OCI-M1 (cell line): Measurements from ENCODE around the gene NFKBIA.
A peak's percentile ranks its signal among the peaks of the same experiment; 100 is the strongest.
"Not testable (repeated sequence)": the region's sequence is repeated elsewhere in the genome, so short reads cannot be mapped to it uniquely, and the experiment has no call there.

Experiments used
- DNase-seq: peaks from one replicate; lab custom pipeline; 2025; lab: John Stamatoyannopoulos, UW

The NFKBIA gene

DNA sequence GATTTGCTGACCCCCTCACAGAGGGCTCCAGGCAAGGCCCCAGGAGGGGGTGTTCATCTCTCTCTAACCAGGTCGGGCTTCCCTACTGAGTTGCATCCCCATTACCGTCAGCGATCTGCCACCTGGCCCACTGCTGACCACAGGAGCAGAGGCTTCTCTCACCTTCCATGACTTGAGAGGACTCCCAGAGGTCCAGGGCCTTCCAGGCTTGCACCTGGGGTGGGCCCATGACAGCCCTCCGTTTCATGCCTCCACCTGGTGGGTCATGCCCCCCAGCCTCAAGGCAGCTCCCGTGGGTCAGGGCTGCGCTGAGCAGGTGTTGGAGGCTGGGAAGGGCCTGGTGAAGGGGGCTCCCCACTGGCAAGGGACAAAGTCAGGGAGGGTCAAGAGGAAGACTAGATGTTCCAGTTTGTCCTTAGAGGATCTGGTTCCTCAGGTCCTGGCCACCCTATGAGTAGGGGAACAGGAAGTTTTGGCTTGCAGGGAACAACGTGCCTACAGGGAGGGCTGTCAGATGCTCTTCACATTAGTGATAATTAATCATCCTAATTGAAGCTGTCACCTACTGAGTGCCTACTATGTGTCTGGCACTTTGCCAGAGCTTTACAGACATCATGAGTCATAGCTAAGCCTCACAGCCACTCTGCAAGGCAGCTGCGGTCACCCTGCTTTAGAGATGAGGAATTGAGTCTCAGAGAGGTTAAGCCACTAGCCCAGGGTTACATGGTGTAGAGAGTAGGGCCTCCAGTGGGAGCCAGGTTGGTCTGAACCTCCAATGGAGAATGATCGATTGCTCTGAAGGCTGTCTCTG, 13.8 kb downstream of the NFKBIA start:
- no peak for DNase-seq

DNA sequence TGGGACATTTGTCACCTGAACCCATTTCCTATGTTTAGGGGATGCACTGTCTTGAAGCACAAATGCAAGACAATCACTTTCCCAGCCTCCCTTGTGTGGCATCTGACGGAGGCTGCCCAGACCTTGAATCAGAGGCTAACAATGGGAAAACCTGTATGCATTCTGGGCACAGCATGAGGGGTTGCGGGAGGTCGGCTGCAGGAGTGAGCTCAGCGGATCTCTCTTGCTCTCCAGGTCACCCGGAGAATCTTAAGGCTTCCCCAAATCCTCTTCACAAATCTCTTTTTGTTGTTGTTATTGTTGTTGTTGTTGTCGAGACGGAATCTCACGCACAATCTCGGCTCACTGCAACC, 15.3 kb downstream of the NFKBIA start:
- DNase-seq = no peak

DNA sequence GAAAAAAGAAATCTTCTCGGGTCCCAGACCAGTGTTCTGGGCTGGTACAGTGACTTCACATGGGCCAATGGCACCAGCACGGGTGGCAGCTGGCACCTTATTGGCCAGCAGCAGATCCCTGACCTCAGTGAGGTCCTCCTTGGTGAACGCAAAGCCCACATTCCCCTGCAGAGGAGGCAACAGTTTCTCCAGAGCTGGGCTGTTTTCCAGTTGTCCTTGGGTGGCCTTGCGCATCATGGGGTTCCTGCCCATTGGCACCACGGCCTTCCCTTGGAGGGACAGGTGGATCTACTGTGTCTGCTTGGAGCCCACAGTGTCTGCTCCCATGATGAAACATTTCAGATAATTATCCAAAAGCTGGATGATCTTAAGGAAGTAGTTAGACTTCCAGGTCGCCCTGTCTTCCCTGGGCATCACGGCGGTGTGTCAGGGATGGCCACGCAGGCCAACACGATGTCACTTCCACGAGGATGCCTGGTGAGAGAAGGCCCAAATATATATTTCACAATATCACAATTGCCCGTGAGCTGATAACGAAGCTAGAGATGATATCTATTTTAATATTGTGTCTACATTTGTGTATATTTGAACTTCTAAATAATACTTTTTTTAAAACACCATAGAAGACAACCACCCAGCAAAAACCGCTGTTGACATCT, 15.8 kb downstream of the NFKBIA start:
- DNase-seq = no peak

DNA sequence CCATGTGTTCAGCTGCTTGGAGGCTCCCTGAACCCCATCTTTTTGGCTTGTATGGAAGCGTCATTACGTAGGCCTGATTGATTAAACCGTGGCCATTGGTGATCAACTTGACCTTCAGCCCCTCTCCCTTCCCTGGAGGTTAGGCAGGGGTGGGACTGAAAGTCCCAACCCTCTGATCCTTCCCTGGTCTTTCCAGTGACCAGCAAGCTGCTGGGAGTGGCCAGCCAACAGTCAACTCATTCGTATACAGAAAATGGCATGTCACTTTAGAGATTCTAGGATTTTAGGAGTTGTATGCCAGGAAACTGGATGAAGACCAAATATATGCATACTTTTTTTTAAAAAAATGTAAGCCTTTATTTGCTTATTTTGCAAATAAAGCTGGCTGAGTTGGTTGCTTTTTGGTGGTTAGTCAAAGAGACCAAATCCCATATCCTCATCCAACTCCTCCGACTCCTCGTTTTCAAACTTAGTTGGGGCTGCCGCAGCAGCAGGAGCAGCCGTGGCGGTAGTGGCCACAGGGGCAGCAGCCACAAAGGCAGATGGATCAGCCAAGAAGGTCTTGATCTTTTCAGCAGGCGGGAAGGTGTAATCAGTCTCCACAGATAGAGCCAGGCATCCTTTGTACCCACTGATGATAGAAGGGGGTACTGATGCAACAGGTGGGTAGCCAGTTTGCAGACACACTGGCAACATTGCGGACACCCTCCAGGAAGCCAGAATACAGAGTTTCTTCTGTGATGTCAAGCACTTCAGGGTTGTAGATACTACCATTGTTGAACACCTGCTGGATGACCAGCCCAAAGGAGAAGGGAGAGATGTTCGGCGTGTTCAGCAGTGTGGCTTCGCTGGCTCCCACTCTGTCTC, 16.6 kb downstream of the NFKBIA start:
- DNase-seq = no peak

DNA sequence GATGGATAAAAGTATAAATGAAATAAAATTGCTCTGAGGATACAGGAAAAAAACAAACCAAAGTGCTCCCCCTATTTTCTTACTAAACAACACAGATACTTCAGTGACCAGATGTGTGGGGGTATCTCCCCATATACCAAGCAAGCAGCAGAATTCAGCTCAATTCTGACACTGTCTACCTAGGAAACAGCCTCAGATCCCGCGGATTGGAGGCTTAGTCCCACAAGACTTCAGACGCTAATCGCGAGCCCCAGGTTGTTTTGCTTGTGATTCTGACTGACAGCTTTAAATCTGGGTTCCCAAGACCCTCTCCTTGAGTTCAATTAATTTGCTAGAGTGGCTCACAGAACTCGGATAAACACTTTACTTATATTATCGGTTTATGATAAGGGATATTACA, 17.3 kb downstream of the NFKBIA start:
- DNase-seq = no peak

DNA sequence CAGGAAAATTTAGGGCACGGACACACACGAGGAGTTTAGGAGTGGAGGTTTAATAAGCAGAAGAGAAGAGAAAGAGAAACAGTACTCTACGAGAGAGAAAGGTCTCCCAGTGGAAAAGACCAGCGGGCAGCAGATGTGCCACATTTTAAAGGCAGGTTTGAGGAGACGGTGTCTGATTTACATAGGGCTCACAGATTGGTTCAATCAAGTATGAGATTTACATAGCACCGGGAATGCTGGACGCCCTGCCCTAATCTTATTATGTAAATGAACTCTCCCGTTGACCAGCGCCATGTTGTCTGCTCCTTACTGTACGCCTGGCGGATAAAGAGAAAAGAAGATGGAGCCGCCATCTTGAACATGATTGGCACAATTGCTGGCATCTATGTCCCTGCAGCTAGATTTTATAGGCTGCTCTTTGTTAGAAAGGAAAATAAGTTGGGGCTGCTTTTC, 17.9 kb downstream of the NFKBIA start:
- DNase-seq = peak; percentile 26

DNA sequence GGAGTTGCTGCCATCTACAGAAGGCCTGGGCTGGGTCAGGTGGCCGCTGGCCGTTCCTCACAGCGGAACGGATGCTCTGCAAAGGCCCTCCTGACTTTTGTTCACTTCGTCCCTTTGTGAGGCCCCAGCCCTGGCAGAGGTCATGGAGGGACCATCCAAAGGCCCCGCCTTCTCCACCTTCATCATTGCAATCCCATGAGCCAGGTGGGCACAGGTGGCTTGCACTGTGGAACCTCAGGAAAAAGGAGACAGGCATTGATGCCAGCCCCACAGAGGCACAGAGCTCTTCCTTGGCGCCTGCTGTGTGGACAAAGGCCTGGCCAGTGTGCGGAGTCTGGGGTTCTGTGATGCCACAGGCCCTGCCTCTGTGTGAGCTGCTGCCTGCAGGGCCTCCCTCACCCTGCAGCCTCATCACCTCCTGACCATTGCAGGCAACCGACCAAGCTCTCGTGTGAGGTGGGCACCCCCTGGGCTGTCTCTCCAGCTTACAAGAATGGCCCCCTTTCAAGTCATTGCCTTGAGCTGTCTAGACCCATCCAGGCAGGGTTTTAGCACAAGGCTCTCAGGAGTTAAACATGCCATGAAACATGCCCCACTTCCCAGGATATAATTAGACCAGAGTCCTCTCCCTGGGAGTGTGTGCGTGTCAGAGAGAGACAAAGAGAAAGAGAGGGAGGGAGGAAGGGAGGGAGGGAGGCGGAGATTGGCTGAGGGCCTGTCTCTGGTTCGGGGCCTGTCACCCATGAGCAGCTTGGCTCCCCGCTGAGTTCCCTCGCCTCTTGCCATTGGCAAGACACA, 19.3 kb downstream of the NFKBIA start:
- no peak for DNase-seq

DNA sequence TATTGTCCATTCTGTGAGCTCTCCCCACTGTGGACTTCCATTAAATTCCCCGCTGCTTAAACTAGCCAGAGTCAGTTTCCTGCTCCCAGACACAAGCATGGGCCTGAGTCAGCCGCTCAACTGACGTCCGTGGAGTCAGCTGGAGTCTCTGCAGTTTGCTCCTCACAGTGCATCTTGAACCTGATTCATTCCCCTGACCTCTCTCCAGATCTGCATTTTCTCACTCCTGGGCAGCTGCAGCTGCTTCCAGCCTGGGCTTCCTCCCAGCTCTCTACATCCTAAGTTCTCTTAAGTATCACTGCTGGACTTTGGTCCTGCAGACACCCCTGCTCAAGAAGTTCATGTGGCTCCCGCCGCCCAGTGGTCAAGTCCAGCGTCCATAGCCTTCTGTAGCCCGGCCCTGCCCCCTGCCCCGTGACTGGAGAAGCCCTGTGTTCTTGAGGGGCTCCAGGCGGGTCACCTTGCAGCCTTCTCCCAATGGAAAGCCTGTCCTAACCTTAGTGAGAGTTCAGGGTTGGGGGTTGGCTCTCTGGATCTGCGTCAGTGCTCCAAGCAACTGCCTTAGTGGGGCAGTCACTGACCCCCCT, 20.0 kb downstream of the NFKBIA start:
- no peak for DNase-seq

DNA sequence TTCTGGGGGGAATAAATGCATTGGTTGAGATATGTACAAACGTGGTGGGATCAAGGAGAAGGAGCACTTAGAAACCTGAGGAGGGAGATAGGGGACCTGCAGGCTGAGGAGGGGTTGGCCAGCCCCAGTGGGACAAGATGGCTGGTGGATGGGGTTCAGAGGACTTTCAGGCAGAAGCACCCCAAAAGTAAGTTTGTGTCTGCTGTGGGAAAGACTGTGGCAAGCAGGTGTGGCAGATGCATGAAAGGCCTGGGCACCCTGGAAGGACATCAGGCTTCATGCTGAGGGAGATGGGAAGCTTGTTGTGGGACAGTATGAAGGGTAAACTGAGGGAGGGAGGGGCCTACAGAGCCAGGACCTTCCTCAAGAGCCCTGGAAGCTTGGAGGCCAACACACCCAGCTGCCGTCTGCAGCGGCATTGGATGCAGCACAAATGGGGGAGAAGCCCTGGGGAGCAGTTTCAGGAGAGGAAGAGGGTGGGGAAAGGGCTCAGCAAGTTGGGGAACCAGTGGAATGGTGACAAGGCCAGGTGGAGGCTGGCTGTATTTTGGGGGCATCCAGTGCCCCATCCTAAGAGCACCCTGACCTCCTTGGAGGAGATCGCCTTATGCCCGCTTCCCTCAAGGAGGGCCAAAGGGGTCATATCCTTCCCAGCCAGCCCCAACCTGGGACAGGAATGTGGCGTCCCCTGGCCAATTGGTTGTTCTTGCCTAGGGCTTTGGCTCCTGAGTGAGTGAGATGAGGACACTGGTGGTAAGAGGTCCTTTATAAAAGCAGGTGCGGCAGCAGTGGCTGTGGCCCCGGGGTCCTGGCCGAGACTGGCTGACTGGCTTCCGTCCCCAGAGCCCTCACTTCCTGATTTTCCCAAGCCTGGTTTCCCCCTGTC, 20.7 kb downstream of the NFKBIA start:
- no peak for DNase-seq

DNA sequence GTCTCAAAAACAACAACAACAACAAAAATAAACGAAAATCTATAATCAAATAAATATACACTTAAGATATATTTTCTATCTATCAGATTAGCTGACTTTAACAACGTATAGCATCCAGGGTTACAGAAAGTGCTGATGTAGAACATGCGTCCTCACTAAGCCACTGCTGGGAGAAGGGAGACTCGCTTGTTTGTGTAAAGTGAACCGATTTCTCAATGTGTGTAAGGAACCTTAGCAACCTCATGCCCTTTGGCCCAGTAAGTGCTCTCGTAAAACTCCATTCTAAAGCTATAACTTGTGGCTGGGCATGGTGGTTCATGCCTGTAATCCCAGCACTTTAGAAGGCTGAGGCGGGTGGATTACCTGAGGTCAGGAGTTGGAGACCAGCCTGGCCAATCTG, 23.8 kb downstream of the NFKBIA start:
- no peak for DNase-seq

DNA sequence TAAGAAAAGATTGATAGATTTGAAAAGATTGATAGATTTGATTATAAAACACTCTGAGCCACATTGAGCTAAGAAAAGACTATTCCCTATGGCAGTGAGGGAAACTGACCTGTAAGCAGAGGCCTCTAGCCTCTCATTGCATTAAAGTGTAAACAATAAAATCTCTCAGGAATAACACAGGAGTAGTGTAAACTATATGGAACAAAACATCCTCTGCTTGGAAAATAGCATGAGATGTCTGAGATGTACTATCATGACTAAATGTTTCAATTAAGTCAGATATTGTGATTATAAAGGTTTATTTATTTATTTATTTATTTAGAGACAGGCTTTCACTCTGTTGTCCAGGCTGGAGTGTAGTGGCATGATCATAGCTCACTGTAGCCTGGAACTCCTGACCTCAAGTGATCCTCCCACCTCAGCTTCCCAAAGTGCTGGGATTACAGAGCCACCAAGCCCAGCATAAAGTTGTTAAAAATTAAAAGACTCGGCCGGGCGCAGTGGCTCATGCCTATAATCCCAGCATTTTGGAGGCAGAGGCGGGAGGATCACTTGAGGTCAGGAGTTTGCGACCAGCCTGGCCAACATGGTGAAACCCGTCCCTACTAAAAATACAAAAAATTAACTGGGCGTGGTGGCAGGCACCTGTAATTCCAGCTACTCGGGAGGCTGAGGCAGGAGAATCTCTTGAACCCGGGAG, 25.2 kb downstream of the NFKBIA start:
- DNase-seq = not testable (repeated sequence)

DNA sequence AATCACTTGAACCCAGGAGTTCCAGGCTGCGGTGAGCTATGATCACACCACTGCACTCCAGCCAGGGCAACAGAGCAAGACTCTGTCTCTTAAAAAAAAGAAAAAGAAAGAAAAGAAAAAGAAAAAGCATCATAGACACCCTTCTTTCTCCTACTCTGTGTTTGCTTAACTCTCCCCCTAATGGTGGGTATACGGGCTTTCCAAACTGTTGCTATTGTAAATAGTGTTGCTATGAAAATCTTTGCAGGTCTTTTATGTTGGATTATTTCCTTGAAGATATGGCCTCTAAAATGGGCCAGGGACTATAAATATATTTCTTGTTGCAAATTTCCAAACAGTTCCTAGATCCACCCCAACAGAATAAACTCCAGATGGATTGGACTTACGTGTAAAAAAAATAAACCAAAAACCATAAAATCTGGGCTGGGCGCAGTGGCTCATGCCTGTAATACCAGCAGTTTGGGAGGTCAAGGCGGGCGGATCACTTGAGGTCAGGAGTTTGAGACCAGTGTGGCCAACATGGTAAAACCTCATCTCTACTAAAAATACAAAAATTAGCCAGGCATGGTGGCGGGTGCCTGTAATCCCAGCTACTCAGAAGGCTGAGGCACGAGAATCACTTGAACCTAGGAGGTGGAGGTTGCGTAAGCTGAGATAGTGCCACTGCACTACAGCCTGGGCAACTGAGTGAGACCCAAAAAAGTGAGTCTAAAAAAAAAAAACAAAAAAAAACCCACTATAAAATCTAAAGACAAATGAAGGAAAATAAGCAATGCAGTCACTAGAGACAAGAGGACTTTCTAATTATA, 25.9 kb downstream of the NFKBIA start:
- DNase-seq = no peak

DNA sequence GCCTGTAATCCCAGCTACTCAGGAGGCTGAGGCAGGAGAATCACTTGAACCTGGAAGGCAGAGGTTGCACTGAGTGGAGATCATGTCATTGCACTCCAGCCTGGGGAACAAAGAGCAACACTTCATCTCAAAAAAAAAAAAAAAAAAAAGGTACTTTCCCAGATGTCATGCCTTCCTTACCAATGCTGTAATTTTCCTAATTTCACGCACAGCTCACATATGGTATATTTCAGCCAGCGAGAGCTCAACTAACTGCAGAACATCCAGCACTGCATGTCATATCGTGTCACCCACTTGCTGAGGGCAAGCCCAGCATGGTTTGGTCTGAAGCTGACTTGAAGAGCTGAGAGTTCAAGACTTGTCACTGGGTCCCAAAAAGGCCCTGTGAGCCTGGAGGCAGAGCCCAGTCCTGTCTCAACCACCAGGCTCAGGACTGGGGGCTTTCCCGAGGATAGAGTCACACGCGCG, 29.0 kb downstream of the NFKBIA start:
- no peak for DNase-seq

DNA sequence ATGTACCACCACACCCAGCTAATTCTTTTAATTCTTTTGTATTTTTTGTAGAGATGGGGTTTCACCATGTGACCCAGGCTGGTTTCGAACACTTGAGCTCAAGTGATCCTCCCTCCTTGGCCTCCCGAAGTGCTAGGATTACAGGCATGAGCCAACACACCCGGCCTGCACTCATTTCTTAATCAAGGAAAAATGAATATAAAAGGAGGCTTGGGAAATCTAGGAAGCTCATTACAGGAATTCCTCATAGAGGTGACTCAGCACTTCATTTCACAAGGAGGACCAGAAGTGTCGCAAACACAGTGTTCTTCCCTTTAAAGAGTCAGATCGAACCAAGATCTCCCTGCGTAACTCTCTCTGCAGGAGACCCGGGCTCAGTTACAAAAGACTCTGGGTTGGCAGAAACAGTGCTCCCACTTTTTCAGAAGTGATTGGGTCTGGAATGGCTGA, 30.3 kb downstream of the NFKBIA start:
- DNase-seq = no peak

DNA sequence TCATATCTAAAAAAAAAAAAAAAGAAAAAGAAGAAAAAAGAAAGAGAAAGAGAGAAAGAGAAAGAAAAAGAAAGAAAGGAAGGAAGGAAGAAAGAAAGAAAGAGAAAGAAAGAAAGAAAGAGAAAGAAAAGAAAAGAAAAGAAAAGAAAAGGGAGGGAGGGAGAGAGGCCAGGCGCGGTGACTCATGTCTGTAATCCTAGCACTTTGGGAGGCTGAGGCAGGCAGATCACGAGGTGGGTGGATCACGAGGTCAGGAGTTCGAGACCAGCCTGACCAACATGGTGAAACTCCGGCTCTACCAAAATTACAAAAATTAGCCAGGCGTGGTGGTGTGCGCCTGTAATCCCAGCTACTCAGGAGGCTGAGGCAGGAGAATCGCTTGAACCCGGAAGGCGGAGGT, 31.3 kb downstream of the NFKBIA start:
- not testable (repeated sequence) for DNase-seq

DNA sequence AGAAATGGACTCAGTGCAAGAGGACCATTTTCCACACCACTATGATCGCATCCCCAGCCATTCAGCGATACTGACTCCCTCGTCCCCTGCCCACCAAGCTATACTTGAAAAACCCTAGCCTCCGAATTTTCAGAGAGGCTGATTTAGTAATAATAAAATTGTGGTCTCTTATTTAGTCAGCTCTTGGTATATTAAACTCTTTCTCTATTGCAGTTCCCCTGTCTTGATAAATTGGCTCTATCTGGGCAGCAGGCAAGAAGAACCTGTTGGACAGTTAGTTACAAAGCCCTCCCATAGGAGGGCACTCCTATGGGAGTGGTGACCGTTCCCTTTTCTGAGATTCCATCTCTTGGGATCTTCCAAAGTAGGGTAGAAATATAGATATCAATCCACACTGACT, 33.6 kb downstream of the NFKBIA start:
- DNase-seq = no peak

DNA sequence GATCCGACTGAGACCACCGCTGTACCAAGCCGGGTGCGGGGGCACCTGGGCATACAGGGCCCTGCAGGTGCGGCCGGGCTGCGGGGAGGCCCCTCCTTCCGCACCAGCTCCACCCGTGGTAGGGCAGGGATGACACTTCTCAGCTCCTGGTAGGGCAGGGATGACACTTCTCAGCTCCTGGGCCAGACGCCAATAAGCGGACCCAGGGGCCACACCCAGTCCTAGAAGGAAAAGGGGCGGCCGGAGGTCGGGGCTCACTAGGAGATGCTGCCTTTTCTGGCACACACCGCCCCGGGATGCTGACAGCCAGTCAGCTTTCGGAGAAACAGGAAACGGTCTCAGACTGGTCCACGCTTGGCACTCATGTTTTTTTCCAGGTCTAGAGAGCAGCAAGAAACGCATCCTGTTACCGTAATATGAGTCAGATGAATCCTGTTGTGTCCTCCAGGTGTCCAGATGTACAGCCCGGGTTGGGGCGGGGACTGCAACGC, 34.8 kb downstream of the NFKBIA start:
- no peak for DNase-seq

DNA sequence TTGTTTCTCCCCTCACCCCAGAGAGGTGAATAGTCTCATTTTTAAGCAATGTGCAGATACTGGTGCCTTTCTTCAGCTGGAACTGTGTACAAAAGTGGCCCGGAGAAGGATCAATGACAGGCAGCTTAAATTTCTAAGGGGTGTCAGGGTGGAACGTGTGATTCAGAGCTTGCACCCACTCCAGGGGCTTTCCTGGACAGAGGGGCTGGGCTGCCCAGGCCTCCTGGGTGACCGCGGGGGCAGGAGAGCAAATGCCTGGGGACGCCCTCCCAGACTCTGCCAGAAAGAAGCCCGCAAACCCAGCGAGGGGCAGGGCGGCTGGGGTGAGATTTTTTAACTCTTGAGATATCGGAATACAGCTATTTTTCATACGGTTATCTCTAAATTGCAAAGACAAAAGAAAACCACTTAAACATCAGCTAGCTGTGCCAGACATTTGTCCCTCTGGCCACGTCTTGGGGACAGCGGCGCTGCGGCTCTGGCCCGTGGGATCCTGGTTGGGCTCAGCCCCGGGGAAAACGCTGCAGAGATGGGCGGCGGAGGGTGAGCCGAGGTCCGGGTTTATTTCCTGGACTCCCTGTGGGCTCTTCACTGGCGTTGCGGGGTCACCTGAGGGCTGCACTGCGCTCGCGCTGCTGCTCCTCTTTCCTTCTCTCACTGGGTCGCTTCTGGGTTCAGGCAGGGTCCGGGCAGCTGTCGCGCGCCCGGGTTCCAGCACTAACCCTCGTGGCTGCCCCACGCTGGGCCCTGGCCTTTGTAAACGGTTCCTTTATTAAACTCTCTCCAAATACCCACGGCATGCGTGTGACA, 35.8 kb downstream of the NFKBIA start:
- no peak for DNase-seq
